K562 (cell line): ENCODE results near the gene HPSE2. TPM values are rescaled to one million over a fixed set of nuclear protein-coding genes. Genes with fewer than 3 reads are reported as not detected.

Source experiments
- ATAC-seq: fragments of 200-7000 bp; cut with Tn5 transposase; 3 replicates; pipeline ENCODE4 v1.9.1; 2020; ENCODE audit warnings: moderate library complexity
- BruUV-seq: library from RNA; stranded (reverse); fragments of 400-500 nt; replicated peaks from 2 replicates; lab custom pipeline; 2021; lab: Mats Ljungman, UMichigan
- CTCF ChIA-PET: fragments of 300-600 bp; formaldehyde crosslinking; extraction: SDS; loops from one replicate; lab custom pipeline; 2021; ENCODE audit warnings: low intra/inter-chr PET ratio; lab: Yijun Ruan, JAX
- POLR2A ChIA-PET: fragments of 300-600, 350-650 bp; sonication (Branson Sonifier 250); formaldehyde crosslinking; extraction: SDS; loops from one replicate; lab custom pipeline; 2021; ENCODE audit warnings: antibody characterized with exemption, inconsistent platforms; lab: Yijun Ruan, JAX
- DNase-seq, 4 experiments: peaks; one replicate each; pipeline versions ENCODE4 v3.0.0 to v3.0.0-alpha.2; 2011 to 2018; ENCODE audit warnings: low spot score in 3 of 4, mixed read lengths in 3 of 4; ENCODE audit errors: extremely low read depth in 1 of 4
- FAIRE-seq: peaks from 2 replicates; lab custom pipeline; 2011; peaks lifted over from hg19 to GRCh38; lab: Jason Lieb, UNC
- H2AFZ ChIP-seq: 2 replicates; pipeline ENCODE4 v1.6.0; 2011; ENCODE audit warnings: low read depth, low read length, control low read depth, inconsistent platforms
- H3K27ac ChIP-seq: fragments of 200-600 bp; 3 replicates; pipeline ENCODE4 v1.8.0; 2011; ENCODE audit warnings: low read depth, mild to moderate bottlenecking, control low read depth, inconsistent platforms, low read length, moderate library complexity, mixed read lengths; ENCODE audit errors: extremely low read depth
- H3K27me3 ChIP-seq, 2 experiments: fragments of 300-600 bp in 1 of 2; 2 replicates in 1 of 2; 3 replicates in 1 of 2; pipeline versions ENCODE4 v1.6.0 to v1.8.0; 2011; ENCODE audit warnings: inconsistent platforms in 2 of 2, low read length in 2 of 2, mild to moderate bottlenecking in 1 of 2, mixed read lengths in 1 of 2, moderate library complexity in 1 of 2; ENCODE audit not compliant: control insufficient read depth in 2 of 2, insufficient read depth in 2 of 2
- H3K36me3 ChIP-seq: fragments of 300-600 bp; 3 replicates; pipeline ENCODE4 v1.8.0; 2011; ENCODE audit warnings: mild to moderate bottlenecking, low read length, inconsistent platforms; ENCODE audit not compliant: control insufficient read depth, insufficient read depth
- H3K4me1 ChIP-seq, 2 experiments: fragments of 200-600 bp in 1 of 2; replicated peaks in 1 of 2; 2 replicates in 1 of 2; 3 replicates in 1 of 2; pipeline versions ENCODE4 v1.5.1 to v1.8.0; 2011; ENCODE audit warnings: inconsistent platforms in 2 of 2, low read length in 2 of 2, mild to moderate bottlenecking in 1 of 2, mixed read lengths in 1 of 2, moderate library complexity in 1 of 2; ENCODE audit not compliant: control insufficient read depth in 2 of 2, insufficient read depth in 2 of 2
- H3K4me2 ChIP-seq: 2 replicates; pipeline ENCODE4 v1.6.1; 2011; ENCODE audit warnings: low read length, control low read depth, inconsistent platforms, mixed read lengths; ENCODE audit not compliant: insufficient read depth
- H3K4me3 ChIP-seq: fragments of 200-600 bp; sonication (generic), shearing (Covaris generic); 2 replicates; pipeline ENCODE4 v1.5.1; 2016; ENCODE audit warnings: control low read depth, inconsistent platforms
- H3K79me2 ChIP-seq: fragments of 200-600 bp; 3 replicates; pipeline ENCODE4 v1.8.0; 2011; ENCODE audit warnings: low read length, inconsistent platforms; ENCODE audit not compliant: control insufficient read depth, insufficient read depth
- H3K9ac ChIP-seq, 2 experiments: 2 replicates each; pipeline versions ENCODE4 v1.6.0 to v1.6.1; 2011; ENCODE audit warnings: low read depth in 2 of 2, low read length in 2 of 2, control low read depth in 1 of 2, inconsistent platforms in 1 of 2, mild to moderate bottlenecking in 1 of 2, mixed read lengths in 1 of 2; ENCODE audit not compliant: insufficient read depth in 1 of 2
- H3K9me1 ChIP-seq: one replicate; pipeline ENCODE4 v1.6.0; 2011; ENCODE audit warnings: inconsistent platforms, mild to moderate bottlenecking, low read length, moderate library complexity; ENCODE audit not compliant: control insufficient read depth, insufficient read depth
- H3K9me3 ChIP-seq: replicated peaks from 2 replicates; pipeline ENCODE4 v1.5.1; 2011; ENCODE audit warnings: low read depth, low read length, inconsistent platforms; ENCODE audit not compliant: control insufficient read depth, insufficient read depth
- H4K20me1 ChIP-seq: replicated peaks from 2 replicates; pipeline ENCODE4 v1.6.1; 2011; ENCODE audit warnings: low read length, inconsistent platforms, mixed read lengths; ENCODE audit not compliant: control insufficient read depth, insufficient read depth
- ATF1 ChIP-seq, 2 experiments: fragments of 450-650 bp in 1 of 2; IDR thresholded peaks; 2 replicates each; pipeline ENCODE4 v1.6.1; 2016; ENCODE audit warnings: missing compliant biosample characterization in 1 of 2, missing genetic modification characterization in 1 of 2
- GABPA ChIP-seq: fragments of 200-800 bp; sonication (Bioruptor generic); conservative IDR thresholded peaks from 2 replicates; pipeline ENCODE4 v1.6.1; 2016; ENCODE audit warnings: low read depth, missing genetic modification characterization, missing compliant biosample characterization
- MED1 ChIP-seq: sonication (generic); formaldehyde crosslinking; IDR thresholded peaks from 2 replicates; pipeline ENCODE4 v1.8.1; 2023; ENCODE audit warnings: missing genetic modification reagents, borderline replicate concordance
- MTA2 ChIP-seq: fragments of 450-650 bp; IDR thresholded peaks from 2 replicates; pipeline ENCODE4 v1.6.1; 2016; ENCODE audit warnings: low read depth
- TAF9B ChIP-seq: fragments of 450-650 bp; IDR thresholded peaks from 2 replicates; pipeline ENCODE4 v1.6.1; 2018; ENCODE audit warnings: mild to moderate bottlenecking; ENCODE audit not compliant: partially characterized antibody
- THRAP3 ChIP-seq: fragments of 450-650 bp; IDR thresholded peaks from 2 replicates; pipeline ENCODE4 v1.6.1; 2016; ENCODE audit warnings: mild to moderate bottlenecking, inconsistent platforms, borderline replicate concordance
- ZNF347 ChIP-seq: fragments of 450-650 bp; formaldehyde crosslinking; IDR thresholded peaks from 2 replicates; pipeline ENCODE4 v1.4.0; 2020; ENCODE audit warnings: low read depth, mild to moderate bottlenecking, moderate library complexity
- WGBS: fragments of 100-300 bp; shearing (Covaris generic); methylation state at CpG from one replicate; pipeline ENCODE4 v1.1.6; 2016; ENCODE audit warnings: low coverage, mixed read lengths; ENCODE audit not compliant: insufficient coverage; ENCODE audit errors: missing lambda C conversion rate; 5-methylcytosine and 5-hydroxymethylcytosine counted together
- in situ Hi-C: fragments of 300-500 bp; cut with MboI; formaldehyde crosslinking; loops from 4 replicates; pipeline ENCODE4 v1.15.0; 2018; ENCODE audit warnings: inconsistent platforms, mixed read lengths
- intact Hi-C: fragments of 100-400 bp; cut with micrococcal nuclease; formaldehyde crosslinking; loops from 2 replicates; pipeline ENCODE4 v1.14.2; 2022
- polyA plus RNA-seq, 8 experiments: library from polyadenylated mRNA; depleted of rRNA in 4 of 8; stranded (reverse) in 5 of 8; unstranded in 3 of 8; fragments of >200 nt; fragmentation: Nextera tagmentation in 2 of 8; fragmentation: Illumina TruSeq in 1 of 8; extraction: Ambion mirVana in 2 of 8; extraction: Trizol in 1 of 8; gene quantifications; 2 replicates each; pipeline versions ENCODE4 v1.2.1 to v1.2.3, GENCODE V29; 2011 to 2014; ENCODE audit warnings: inconsistent platforms in 1 of 8, missing spikeins in 1 of 8
- total RNA-seq, 7 experiments: library from RNA; depleted of rRNA in 6 of 7; stranded (reverse); fragments of >200 nt in 6 of 7; fragmentation: Illumina TruSeq in 2 of 7; extraction: Trizol in 2 of 7; gene quantifications; 2 replicates each; pipeline versions ENCODE4 v1.2.1 to v1.2.3, GENCODE V29; 2011 to 2021; ENCODE audit warnings: low replicate concordance in 1 of 7

HPSE2 gene
- total and polyA plus RNA-seq, 9 of the 15 experiments (the other 6 are each of a cell fraction or from before 2014, with no cell fraction given): 0.03 to 0.10 (median 0.04) TPM; not detected in 2

DNA sequence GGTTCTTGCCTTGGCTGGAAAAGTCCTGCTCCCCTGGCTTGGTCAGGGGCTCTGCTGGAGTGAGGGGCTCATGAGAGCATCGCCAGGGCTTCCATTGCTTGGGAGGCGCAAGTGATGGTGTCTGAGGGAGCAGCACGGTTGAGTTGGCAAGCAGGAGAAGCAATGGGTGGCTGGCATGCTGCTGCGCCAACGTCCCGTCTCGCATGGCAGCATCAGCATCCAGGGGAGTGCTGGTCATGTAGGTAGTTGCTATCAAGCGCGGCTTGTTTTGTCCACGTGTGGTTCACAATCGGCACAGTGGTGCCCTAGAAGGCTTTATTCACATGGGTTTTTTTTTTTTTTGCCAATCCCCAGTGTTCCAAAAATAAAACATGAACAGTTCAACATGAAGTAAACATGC lies 824.5 kb downstream of the HPSE2 start:
- Histone ChIP-seq H4K20me1 (no peaks in the 10 kb centered on the region), H3K4me1 (peaks cover 8 to 16% of the 10 kb centered on the region in 2 experiments; a peak in 4 of 5 replicates), H3K27ac (no peak overlapping the region), H2AFZ (no peak overlapping the region), H3K9ac (no peak overlapping the region), H3K4me3 (no peak overlapping the region), H3K9me1 (no peaks in the 10 kb centered on the region), H3K36me3 (0 out of 3 replicates have a peak, but pooled peaks cover 1% of the 10 kb centered on the region), H3K27me3 (no peaks in the 10 kb centered on the region; a peak in 1 of 5 replicates), H3K79me2 (no peaks in the 10 kb centered on the region)
- ChIA-PET CTCF (no interaction called here), POLR2A (interaction anchor here (0.6 to 0.9 kb wide), 2 partner anchors 32 to 35 kb away, joined by 3 read pairs; no protein-coding TSS in a partner anchor)
- in situ Hi-C loops: no loop called here
- 48% methylated on average over 11 of the region's 11 CpGs for WGBS
- no peak for FAIRE-seq
- no peak for DNase-seq
- intact Hi-C loops: no loop called here
- no peak for ATAC-seq
- TF ChIP-seq GABPA (tag) (no peak), MED1 (CRISPR knock-in tag) (no peak), MTA2 (no peak), ZNF347 (CRISPR knock-in tag) (no peak), THRAP3 (no peak), TAF9B (no peak), ATF1 (CRISPR knock-in tag; IDR thresholded peaks at IDR 0.05) (no peak), ATF1 (tag; IDR thresholded peaks at IDR 0.05) (no peak)
- TF ChIP-seq, all 486 proteins: peak for 0
- Histone ChIP-seq H3K4me2 (no peak overlapping the region), H3K9me3 (no peaks in the 10 kb centered on the region)
- no TSS peak for BruUV-seq
